NT2/D1 (cell line): Measurements from ENCODE around the gene SLC25A22.

Experiments
- DNase-seq: peaks from one replicate; pipeline ENCODE4 v3.0.0-alpha.2; 2011; ENCODE audit warnings: low read depth, low spot score
- H3K27me3 ChIP-seq: 2 replicates; pipeline ENCODE4 v1.6.0; 2011; ENCODE audit warnings: mild to moderate bottlenecking; ENCODE audit not compliant: insufficient read length, insufficient read depth
- H3K36me3 ChIP-seq: 2 replicates; pipeline ENCODE4 v1.6.1; 2011; ENCODE audit warnings: mild to moderate bottlenecking, low read length, mixed read lengths; ENCODE audit not compliant: insufficient read depth, insufficient read length
- H3K4me1 ChIP-seq: 2 replicates; pipeline ENCODE4 v1.5.1; 2011; ENCODE audit not compliant: insufficient read depth, insufficient read length
- H3K4me3 ChIP-seq: 2 replicates; pipeline ENCODE4 v1.5.1; 2011; ENCODE audit warnings: low read depth; ENCODE audit not compliant: insufficient read length
- H3K9ac ChIP-seq: 2 replicates; pipeline ENCODE4 v1.6.0; 2011; ENCODE audit warnings: low read depth; ENCODE audit not compliant: insufficient read length
- H3K9me3 ChIP-seq: 2 replicates; pipeline ENCODE4 v1.5.1; 2011; ENCODE audit warnings: mild to moderate bottlenecking, low read length; ENCODE audit not compliant: insufficient read depth
- SUZ12 ChIP-seq: IDR thresholded peaks from 2 replicates; pipeline ENCODE4 v1.6.1; 2011; ENCODE audit not compliant: insufficient read length, insufficient read depth; ENCODE audit errors: extremely low read depth
- YY1 ChIP-seq: IDR thresholded peaks from 2 replicates; pipeline ENCODE4 v1.6.1; 2011; ENCODE audit not compliant: insufficient read length, insufficient read depth
- ZNF274 ChIP-seq: IDR thresholded peaks from 2 replicates; pipeline ENCODE4 v1.6.1; 2011; ENCODE audit warnings: mild to moderate bottlenecking, low read depth, low read length

Gene SLC25A22

DNA sequence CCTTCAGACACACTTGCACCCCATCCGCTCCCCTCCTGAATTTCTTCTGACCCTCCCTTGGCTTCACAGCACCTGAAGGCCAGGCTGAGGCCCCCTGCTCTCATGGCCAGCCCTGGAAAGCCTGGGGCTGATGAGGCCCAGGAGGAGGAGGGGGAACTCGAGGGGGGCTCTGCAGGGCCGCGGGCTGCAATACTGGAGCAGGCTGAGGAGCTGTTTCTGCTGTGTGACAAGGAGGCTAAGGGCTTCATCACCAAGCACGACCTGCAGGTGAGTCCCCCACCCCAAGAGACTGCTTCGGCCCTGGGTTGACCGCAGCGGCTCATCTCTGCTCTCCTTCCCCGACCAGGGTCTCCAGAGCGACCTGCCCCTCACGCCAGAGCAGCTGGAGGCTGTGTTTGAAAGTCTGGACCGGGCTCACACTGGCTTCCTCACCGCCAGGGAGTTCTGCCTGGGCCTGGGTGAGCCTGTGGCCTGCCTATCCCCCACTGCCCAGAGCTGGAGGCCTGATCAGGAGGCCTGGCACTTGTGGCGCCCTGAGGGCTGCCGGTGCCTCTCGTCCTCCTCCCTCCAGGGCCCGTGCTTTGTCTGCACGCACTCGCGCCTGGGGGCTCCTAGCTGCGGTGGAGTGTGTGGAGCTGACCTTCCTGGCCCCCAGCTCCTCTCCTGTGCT lies 30.6 kb upstream of the SLC25A22 start:
- Histone ChIP-seq H3K4me1 (peaks cover 39% of the 10 kb centered on the region), H3K27me3 (peaks cover 69% of the 10 kb centered on the region), H3K36me3 (peaks cover 16% of the 10 kb centered on the region), H3K9ac (peak overlapping the region; percentile 86), H3K4me3 (peak overlapping the region; percentile 62), H3K9me3 (no peaks in the 10 kb centered on the region)
- TF ChIP-seq YY1 (no peak), SUZ12 (no peak), ZNF274 (no peak)
- DNase-seq: no peak

DNA sequence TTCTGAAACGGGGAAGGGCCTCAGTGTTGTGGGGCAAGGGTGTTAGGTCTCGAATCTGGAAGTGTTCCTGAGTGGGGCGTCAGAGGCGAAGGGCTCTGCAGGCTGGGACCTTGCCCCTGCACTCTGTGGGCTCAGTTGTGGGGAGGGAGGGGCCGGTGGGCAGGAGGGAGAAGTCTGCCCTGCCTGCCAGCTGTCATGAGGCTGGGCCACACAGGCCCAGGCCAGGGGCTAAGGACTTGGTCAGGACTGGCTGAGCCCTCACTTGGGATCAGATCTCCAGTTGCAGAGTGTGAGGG lies 29.8 kb upstream of the SLC25A22 start, which contains the start of gene CRACR2B:
TSS of gene CRACR2B (plus strand) at position 23 of the 296 bp plus-strand sequence. CDS start 689 bp downstream, outside the sequence.
- no peak for TF ChIP-seq SUZ12
- no peak for TF ChIP-seq ZNF274
- TF ChIP-seq YY1: no peak
- DNase-seq: no peak
- peak within 1 kb of the TSS; percentile 86 for H3K9ac ChIP-seq
- peak within 1 kb of the TSS; percentile 62 for H3K4me3 ChIP-seq
- peaks cover 20% of the 10 kb centered on the region for H3K36me3 ChIP-seq
- H3K27me3 ChIP-seq: peaks cover 69% of the 10 kb centered on the region
- peaks cover 39% of the 10 kb centered on the region for H3K4me1 ChIP-seq
- H3K9me3 ChIP-seq: no peaks in the 10 kb centered on the region

DNA sequence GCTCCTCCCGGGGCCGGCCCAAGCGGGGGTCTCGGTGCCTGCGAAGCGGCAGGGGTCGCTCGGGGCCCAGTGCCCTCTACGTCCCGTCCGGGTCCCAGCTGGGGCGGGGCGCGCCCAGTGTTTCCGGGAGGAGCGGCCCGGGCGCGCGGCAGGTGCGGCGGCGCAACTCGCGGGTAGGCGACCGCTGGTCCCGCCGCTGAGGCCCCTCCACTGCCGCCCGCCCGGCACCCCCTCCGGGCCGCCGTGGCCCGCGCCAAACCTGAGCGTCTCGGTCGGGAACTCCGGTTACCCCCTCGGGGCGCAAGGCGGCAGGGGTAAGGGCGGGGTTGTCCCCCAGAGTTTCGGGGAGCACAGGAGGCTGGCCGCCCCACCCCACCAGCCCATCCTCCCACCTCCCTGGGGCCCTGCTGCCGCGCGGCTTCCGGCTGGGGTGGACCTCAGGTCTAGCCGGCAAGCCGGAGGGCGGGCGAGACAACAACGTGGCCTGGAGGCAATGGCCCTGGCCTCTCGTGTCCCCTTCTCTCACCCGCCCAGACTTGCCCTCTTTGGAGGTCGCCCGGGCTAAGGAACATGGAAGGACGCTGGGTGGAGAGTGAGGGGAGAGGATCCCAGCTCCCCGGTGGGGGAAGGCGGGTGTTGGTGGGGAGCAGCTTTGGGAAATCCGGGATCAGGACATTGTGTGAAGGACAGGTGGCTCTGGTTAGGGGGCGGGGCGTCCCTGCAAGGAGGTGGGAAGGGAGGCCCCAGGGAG lies 29.2 kb upstream of the SLC25A22 start:
- TF ChIP-seq SUZ12 (no peak), ZNF274 (no peak), YY1 (no peak)
- Histone ChIP-seq H3K9ac (peak overlapping the region; percentile 74), H3K4me1 (peaks cover 39% of the 10 kb centered on the region), H3K9me3 (no peaks in the 10 kb centered on the region), H3K4me3 (peak overlapping the region; percentile 28), H3K36me3 (peaks cover 23% of the 10 kb centered on the region), H3K27me3 (peaks cover 69% of the 10 kb centered on the region)
- no peak for DNase-seq

DNA sequence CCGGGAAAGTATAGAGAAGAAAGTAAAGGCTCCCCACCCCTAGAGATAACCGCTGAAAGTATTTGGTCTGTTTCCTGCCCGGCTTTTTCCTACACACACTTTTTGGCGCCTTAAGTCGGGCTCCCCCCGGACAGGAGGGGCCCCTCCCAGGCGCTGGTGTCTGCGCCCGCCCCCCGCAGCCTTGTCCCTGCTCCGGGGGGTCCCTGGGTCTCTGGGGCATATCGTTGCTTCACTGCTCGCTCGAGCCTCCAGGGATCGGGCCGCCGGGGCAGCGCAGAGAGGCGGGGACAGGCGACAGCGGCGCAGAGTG lies 28.7 kb upstream of the SLC25A22 start:
- Histone ChIP-seq H3K36me3 (peaks cover 29% of the 10 kb centered on the region), H3K9me3 (no peaks in the 10 kb centered on the region), H3K4me3 (peak overlapping the region; percentile 28), H3K4me1 (peaks cover 33% of the 10 kb centered on the region), H3K27me3 (peaks cover 64% of the 10 kb centered on the region), H3K9ac (peak overlapping the region; percentile 74)
- TF ChIP-seq YY1 (no peak), SUZ12 (no peak), ZNF274 (no peak)
- no peak for DNase-seq

DNA sequence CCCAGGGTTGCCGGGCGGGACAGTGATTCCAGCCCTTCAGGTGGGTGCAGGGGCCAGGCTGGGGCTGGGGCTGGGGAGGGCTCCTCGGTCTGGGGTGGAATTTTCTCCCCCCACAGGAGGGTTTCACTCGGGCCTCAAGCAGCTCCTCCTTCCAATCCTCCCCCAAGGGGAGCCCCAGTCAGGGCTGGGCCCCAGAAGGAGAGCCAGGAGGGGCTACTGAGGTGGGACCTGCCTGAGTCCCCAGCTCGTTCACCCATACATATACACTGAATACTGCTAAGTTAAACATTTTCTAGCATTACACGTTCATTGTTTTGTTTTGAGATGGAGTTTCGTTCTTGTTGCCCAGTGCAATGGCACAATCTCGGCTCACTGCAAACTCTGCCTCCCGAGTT lies 28.1 kb upstream of the SLC25A22 start:
- Histone ChIP-seq H3K9me3 (no peaks in the 10 kb centered on the region), H3K4me1 (peaks cover 31% of the 10 kb centered on the region), H3K27me3 (peaks cover 58% of the 10 kb centered on the region), H3K4me3 (no peak overlapping the region), H3K36me3 (peaks cover 34% of the 10 kb centered on the region), H3K9ac (peak overlapping the region; percentile 38)
- TF ChIP-seq ZNF274: no peak
- TF ChIP-seq SUZ12: no peak
- no peak for TF ChIP-seq YY1
- DNase-seq: no peak

DNA sequence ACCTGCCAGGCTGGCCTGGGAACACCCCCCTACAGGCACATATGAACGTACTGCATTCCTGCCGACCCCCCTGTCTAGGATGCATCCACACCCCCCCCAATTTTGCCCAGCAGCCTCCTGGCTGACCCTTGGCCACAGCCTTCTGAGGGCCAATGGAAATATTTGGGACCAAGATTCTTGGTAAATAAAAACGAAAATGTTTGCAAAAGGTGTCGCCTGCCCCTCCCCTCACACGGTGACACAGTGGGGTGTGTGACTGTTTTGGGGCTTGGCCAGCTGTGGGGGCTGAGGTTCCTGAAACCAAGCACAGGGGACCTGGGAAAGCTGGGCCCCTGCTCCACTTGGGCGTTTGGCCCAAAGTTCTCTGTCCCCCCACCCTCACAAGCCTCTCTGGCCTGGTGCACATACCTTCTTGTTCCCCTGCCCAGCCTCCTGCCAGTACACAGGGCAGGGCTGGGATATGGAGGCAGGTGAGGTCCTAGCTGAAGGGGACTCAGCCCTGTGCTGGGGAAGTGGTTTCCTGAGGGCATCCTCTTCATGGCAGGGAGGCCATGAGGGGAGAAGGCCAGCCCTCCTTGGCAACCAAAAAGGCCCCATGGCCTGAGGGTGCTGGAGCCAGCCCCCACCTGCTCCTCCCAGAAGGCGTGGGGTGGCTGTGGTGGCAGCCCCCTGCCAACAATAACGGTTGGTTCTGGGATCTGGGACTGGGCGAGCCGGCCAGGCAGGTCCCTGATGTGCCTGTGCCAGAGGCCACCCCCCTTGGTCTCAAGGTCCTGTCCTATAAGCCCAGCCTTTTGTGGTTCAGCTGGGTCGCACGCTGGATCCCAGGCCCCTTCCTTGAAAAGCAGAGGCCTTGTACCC lies 27.5 kb upstream of the SLC25A22 start:
- no peaks in the 10 kb centered on the region for H3K9me3 ChIP-seq
- peak overlapping the region; percentile 38 for H3K9ac ChIP-seq
- DNase-seq: no peak
- H3K4me3 ChIP-seq: no peak overlapping the region
- H3K27me3 ChIP-seq: peaks cover 58% of the 10 kb centered on the region
- peaks cover 39% of the 10 kb centered on the region for H3K36me3 ChIP-seq
- TF ChIP-seq YY1: no peak
- no peak for TF ChIP-seq ZNF274
- no peak for TF ChIP-seq SUZ12
- peaks cover 37% of the 10 kb centered on the region for H3K4me1 ChIP-seq

DNA sequence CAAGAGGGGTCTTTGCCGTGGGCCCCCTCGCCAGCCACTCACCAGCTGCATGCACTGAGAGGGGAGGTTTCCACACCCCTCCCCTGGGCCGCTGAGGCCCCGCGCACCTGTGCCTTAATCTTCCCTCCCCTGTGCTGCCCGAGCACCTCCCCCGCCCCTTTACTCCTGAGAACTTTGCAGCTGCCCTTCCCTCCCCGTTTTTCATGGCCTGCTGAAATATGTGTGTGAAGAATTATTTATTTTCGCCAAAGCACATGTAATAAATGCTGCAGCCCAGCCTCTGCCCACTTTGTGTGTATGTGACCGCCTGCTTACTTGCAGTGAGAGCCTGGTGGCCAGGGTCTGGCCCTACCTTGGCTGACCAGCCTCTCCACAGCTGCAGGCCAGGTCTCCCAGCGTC lies 26.9 kb upstream of the SLC25A22 start:
- Histone ChIP-seq H3K27me3 (peaks cover 55% of the 10 kb centered on the region), H3K9ac (no peak overlapping the region), H3K4me1 (peaks cover 40% of the 10 kb centered on the region), H3K4me3 (no peak overlapping the region), H3K9me3 (no peaks in the 10 kb centered on the region), H3K36me3 (peaks cover 39% of the 10 kb centered on the region)
- DNase-seq: no peak
- no peak for TF ChIP-seq YY1
- TF ChIP-seq ZNF274: no peak
- TF ChIP-seq SUZ12: no peak
